Activated naive CD8-positive, alpha-beta T cell treated with anti-CD3 and anti-CD28 coated beads for 36 hours (primary cell): ENCODE data around the gene CPED1. TPM values are rescaled to one million over a fixed set of nuclear protein-coding genes. Genes with fewer than 3 reads are reported as not detected.
"Not testable (repeated sequence)": the region's sequence is repeated elsewhere in the genome, so short reads cannot be mapped to it uniquely, and the experiment has no call there.

Experiments used
- DNase-seq: peaks from one replicate; pipeline ENCODE4 v3.0.0; 2021
- H3K27ac Mint-ChIP-seq: one replicate; pipeline ENCODE4 v1.8.0; 2022; ENCODE audit warnings: mild to moderate bottlenecking, moderate library complexity, mixed read lengths
- H3K27me3 Mint-ChIP-seq: one replicate; pipeline ENCODE4 v1.8.0; 2022; ENCODE audit warnings: mild to moderate bottlenecking, mixed read lengths
- H3K36me3 Mint-ChIP-seq: one replicate; pipeline ENCODE4 v1.8.0; 2021; ENCODE audit warnings: mild to moderate bottlenecking, mixed read lengths
- H3K4me1 Mint-ChIP-seq: one replicate; pipeline ENCODE4 v1.8.0; 2021; ENCODE audit warnings: mixed read lengths
- H3K4me3 Mint-ChIP-seq: one replicate; pipeline ENCODE4 v1.8.0; 2022; ENCODE audit warnings: mild to moderate bottlenecking, moderate library complexity, mixed read lengths
- H3K9me3 Mint-ChIP-seq: one replicate; pipeline ENCODE4 v1.8.0; 2022; ENCODE audit warnings: mixed read lengths
- total RNA-seq, 2 experiments: library from RNA; stranded (reverse); gene quantifications; one replicate each; pipeline ENCODE4 v1.2.3, GENCODE V29; 2021

Gene CPED1
- total RNA-seq, 2 experiments from 2014 or later = not detected

- DNase-seq = no peak
- Mint-ChIP-seq H3K27ac (no peak overlapping the region), H3K9me3 (no peaks in the 10 kb centered on the region), H3K36me3 (no peaks in the 10 kb centered on the region), H3K4me3 (no peak overlapping the region), H3K4me1 (no peaks in the 10 kb centered on the region), H3K27me3 (peaks cover 3% of the 10 kb centered on the region)
Observed at GRCh38 chr7:121197455-121197854, 208.9 kb downstream of the CPED1 start.

- Mint-ChIP-seq H3K27me3 (peaks cover 3% of the 10 kb centered on the region), H3K4me3 (no peak overlapping the region), H3K9me3 (no peaks in the 10 kb centered on the region), H3K27ac (no peak overlapping the region), H3K4me1 (no peaks in the 10 kb centered on the region), H3K36me3 (no peaks in the 10 kb centered on the region)
- no peak for DNase-seq
Observed at GRCh38 chr7:121198502-121198901, 210.0 kb downstream of the CPED1 start.

GRCh38 chr7:121202125-121202524 is 213.6 kb downstream of the CPED1 start:
- Mint-ChIP-seq H3K36me3 (no peaks in the 10 kb centered on the region), H3K27ac (no peak overlapping the region), H3K27me3 (peaks cover 8% of the 10 kb centered on the region), H3K9me3 (no peaks in the 10 kb centered on the region), H3K4me3 (no peak overlapping the region), H3K4me1 (no peaks in the 10 kb centered on the region)
- DNase-seq = no peak

GRCh38 chr7:121202834-121203233 is 214.3 kb downstream of the CPED1 start:
- H3K27me3 Mint-ChIP-seq = peaks cover 8% of the 10 kb centered on the region

GRCh38 chr7:121204537-121204936 is 216.0 kb downstream of the CPED1 start:
- H3K4me1 Mint-ChIP-seq = no peaks in the 10 kb centered on the region
- peaks cover 8% of the 10 kb centered on the region for H3K27me3 Mint-ChIP-seq
- no peak overlapping the region for H3K4me3 Mint-ChIP-seq
- no peak for DNase-seq
- H3K36me3 Mint-ChIP-seq = no peaks in the 10 kb centered on the region
- no peak overlapping the region for H3K27ac Mint-ChIP-seq
- H3K9me3 Mint-ChIP-seq = no peaks in the 10 kb centered on the region

More at GRCh38 chr7:121202834-121203233, 214.3 kb downstream of the CPED1 start:
- Mint-ChIP-seq H3K27ac (no peak overlapping the region), H3K4me1 (no peaks in the 10 kb centered on the region), H3K9me3 (no peaks in the 10 kb centered on the region), H3K36me3 (no peaks in the 10 kb centered on the region), H3K4me3 (no peak overlapping the region)
- DNase-seq = no peak

- no peak for DNase-seq
- Mint-ChIP-seq H3K9me3 (no peaks in the 10 kb centered on the region), H3K27ac (no peak overlapping the region), H3K4me3 (no peak overlapping the region), H3K27me3 (peaks cover 8% of the 10 kb centered on the region), H3K4me1 (no peaks in the 10 kb centered on the region), H3K36me3 (no peaks in the 10 kb centered on the region)
Observed at GRCh38 chr7:121205777-121206176, 217.3 kb downstream of the CPED1 start.

GRCh38 chr7:121211253-121211652 is 222.7 kb downstream of the CPED1 start:
- Mint-ChIP-seq H3K4me1 (no peaks in the 10 kb centered on the region), H3K9me3 (no peaks in the 10 kb centered on the region), H3K4me3 (no peak overlapping the region), H3K27ac (no peak overlapping the region), H3K27me3 (no peaks in the 10 kb centered on the region), H3K36me3 (no peaks in the 10 kb centered on the region)
- no peak for DNase-seq

- H3K4me1 Mint-ChIP-seq = no peaks in the 10 kb centered on the region
- H3K27me3 Mint-ChIP-seq = no peaks in the 10 kb centered on the region
- H3K27ac Mint-ChIP-seq = no peak overlapping the region
- DNase-seq = no peak
- no peaks in the 10 kb centered on the region for H3K36me3 Mint-ChIP-seq
- H3K4me3 Mint-ChIP-seq = no peak overlapping the region
- H3K9me3 Mint-ChIP-seq = no peaks in the 10 kb centered on the region
Observed at GRCh38 chr7:121212036-121212435, 223.5 kb downstream of the CPED1 start.

- H3K4me1 Mint-ChIP-seq = no peaks in the 10 kb centered on the region
- no peak for DNase-seq
- no peak overlapping the region for H3K4me3 Mint-ChIP-seq
- no peaks in the 10 kb centered on the region for H3K9me3 Mint-ChIP-seq
- no peaks in the 10 kb centered on the region for H3K27me3 Mint-ChIP-seq
- H3K36me3 Mint-ChIP-seq = no peaks in the 10 kb centered on the region
- H3K27ac Mint-ChIP-seq = no peak overlapping the region
Observed at GRCh38 chr7:121214657-121215056, 226.1 kb downstream of the CPED1 start.

GRCh38 chr7:121219026-121219425 is 230.5 kb downstream of the CPED1 start:
- H3K4me3 Mint-ChIP-seq = no peak overlapping the region
- no peak overlapping the region for H3K27ac Mint-ChIP-seq
- no peaks in the 10 kb centered on the region for H3K27me3 Mint-ChIP-seq
- H3K36me3 Mint-ChIP-seq = no peaks in the 10 kb centered on the region
- no peaks in the 10 kb centered on the region for H3K4me1 Mint-ChIP-seq
- no peak for DNase-seq
- peaks cover 9% of the 10 kb centered on the region for H3K9me3 Mint-ChIP-seq

GRCh38 chr7:121221108-121221507 is 232.6 kb downstream of the CPED1 start:
- H3K4me1 Mint-ChIP-seq, H3K4me3 Mint-ChIP-seq, DNase-seq, H3K36me3 Mint-ChIP-seq, H3K9me3 Mint-ChIP-seq, H3K27me3 Mint-ChIP-seq, H3K27ac Mint-ChIP-seq: not testable (repeated sequence)

GRCh38 chr7:121228779-121229178 is 240.3 kb downstream of the CPED1 start:
- H3K4me3 Mint-ChIP-seq = no peak overlapping the region
- peaks cover 17% of the 10 kb centered on the region for H3K27me3 Mint-ChIP-seq
- H3K27ac Mint-ChIP-seq = no peak overlapping the region
- no peaks in the 10 kb centered on the region for H3K36me3 Mint-ChIP-seq
- DNase-seq = no peak
- H3K4me1 Mint-ChIP-seq = no peaks in the 10 kb centered on the region
- no peaks in the 10 kb centered on the region for H3K9me3 Mint-ChIP-seq

- no peak for DNase-seq
- Mint-ChIP-seq H3K27me3 (peaks cover 13% of the 10 kb centered on the region), H3K27ac (no peak overlapping the region), H3K4me1 (no peaks in the 10 kb centered on the region), H3K36me3 (no peaks in the 10 kb centered on the region), H3K9me3 (no peaks in the 10 kb centered on the region), H3K4me3 (no peak overlapping the region)
Observed at GRCh38 chr7:121235201-121235600, 246.7 kb downstream of the CPED1 start.

GRCh38 chr7:121237601-121238000 is 249.1 kb downstream of the CPED1 start:
- Mint-ChIP-seq H3K27ac (no peak overlapping the region), H3K4me1 (no peaks in the 10 kb centered on the region), H3K36me3 (no peaks in the 10 kb centered on the region), H3K9me3 (no peaks in the 10 kb centered on the region), H3K27me3 (peaks cover 8% of the 10 kb centered on the region), H3K4me3 (no peak overlapping the region)
- DNase-seq = no peak

GRCh38 chr7:121244120-121244870 is 255.8 kb downstream of the CPED1 start:
- Mint-ChIP-seq H3K4me1 (no peaks in the 10 kb centered on the region), H3K4me3 (no peak overlapping the region), H3K27me3 (peaks cover 4% of the 10 kb centered on the region), H3K9me3 (peaks cover 14% of the 10 kb centered on the region), H3K27ac (no peak overlapping the region), H3K36me3 (no peaks in the 10 kb centered on the region)
- DNase-seq = no peak

- not testable (repeated sequence) for H3K4me3 Mint-ChIP-seq, DNase-seq, H3K27ac Mint-ChIP-seq, H3K27me3 Mint-ChIP-seq, H3K4me1 Mint-ChIP-seq, H3K36me3 Mint-ChIP-seq
- H3K9me3 Mint-ChIP-seq = peaks cover 19% of the 10 kb centered on the region
Observed at GRCh38 chr7:121251367-121251766, 262.9 kb downstream of the CPED1 start.
